ENCODE data around the gene FFAR3. TPM values are rescaled to one million over a fixed set of nuclear protein-coding genes. Genes with fewer than 3 reads are reported as not detected.

Gene FFAR3, protein sequence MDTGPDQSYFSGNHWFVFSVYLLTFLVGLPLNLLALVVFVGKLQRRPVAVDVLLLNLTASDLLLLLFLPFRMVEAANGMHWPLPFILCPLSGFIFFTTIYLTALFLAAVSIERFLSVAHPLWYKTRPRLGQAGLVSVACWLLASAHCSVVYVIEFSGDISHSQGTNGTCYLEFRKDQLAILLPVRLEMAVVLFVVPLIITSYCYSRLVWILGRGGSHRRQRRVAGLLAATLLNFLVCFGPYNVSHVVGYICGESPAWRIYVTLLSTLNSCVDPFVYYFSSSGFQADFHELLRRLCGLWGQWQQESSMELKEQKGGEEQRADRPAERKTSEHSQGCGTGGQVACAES
- total RNA-seq, result 0.23 TPM

DNA sequence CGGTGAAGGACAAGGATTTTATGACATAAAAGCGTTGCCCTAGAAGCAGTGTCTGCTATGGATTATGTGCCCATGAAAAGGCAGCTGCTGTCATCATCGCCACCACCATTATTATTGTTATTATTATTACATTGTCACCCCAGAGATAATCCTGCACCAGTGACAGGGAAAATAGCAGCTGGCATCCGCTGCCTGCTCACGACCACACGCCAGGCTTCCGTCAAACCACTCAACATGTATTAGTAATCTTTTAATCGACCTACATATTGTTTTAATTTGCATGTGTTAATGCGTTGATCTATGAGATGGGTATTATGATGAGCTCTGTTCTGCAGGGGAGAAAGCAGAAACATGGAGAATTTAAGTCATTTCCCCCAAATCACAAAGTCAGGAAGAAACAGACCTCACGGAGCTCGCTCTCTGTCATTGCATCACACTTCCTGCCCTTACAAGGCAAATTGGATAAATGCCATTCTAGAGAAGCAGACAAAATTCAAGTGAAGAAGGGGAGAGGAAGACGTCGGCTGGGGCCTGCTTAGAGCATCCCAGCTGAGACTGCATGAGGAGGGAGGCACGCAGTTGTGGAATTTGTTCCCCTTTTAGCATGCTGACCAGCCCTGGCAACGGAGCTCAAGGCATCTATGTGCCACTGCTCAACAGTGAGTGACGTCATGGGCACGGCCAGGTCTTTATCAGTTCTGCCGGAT, at the start of gene FFAR3:
Gene FFAR3, plus strand, starts transcription at position 594 of the 707 bp plus-strand sequence. CDS start 431 bp downstream, outside the sequence.

DNA sequence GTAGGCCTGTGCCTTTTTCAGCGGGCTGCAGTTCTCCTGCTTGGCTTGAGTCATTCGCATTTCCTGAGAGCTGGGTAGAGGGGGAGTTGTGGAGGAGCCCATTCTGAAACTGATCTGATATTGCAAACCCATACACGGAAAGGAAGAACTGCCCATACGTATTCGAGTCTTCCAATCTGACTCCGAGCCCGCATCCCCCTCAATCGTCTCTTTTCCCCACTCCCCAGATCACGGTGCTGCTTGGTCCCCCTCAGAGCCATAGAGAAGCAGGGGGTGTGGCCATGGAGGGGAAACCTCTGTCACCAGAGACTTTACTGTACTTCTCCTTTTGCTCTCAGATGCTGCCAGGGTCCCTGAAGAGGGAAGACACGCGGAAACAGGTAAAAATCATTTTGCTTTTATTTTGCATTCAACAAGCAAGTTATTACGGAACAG, 29.4 kb upstream of the FFAR3 start, which contains the start of gene CD22:
Gene CD22, plus strand, starts transcription at position 337 of the 435 bp plus-strand sequence. CDS start 2,854 bp downstream, outside the sequence.

DNA sequence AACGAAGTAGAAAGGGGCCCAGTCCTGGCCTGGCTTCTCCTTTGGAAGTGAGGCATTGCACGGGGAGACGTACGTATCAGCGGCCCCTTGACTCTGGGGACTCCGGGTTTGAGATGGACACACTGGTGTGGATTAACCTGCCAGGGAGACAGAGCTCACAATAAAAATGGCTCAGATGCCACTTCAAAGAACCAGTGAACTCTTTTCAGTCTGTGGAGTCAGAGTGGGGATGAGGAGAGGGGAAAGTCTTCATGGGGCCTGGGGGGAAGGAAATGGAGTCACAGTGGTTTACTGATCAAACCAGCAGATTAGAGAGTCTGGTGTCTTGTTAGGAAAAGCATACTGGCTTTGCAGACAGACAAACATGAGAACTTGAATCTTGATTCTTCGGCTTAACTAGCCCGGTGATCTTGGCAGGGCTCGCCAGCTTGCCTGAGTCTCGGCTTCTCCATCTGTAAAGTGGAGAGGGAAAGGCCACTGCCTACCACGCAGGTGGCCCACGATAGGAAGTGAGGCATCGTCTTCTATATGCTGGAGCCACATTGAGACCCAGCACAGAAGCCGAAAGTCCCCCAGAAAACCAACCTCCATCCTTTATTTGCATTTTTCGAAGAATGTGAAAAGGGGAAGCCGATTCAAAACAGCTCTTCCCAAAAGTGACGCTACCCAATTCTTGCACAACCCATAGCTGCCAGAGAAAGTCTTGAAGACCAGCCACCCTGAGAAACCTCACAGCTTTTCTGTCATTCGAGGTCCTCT, 10.9 kb upstream of the FFAR3 start, which contains the start of gene FFAR1:
Gene FFAR1, plus strand, starts transcription at position 732 of the 759 bp plus-strand sequence. CDS start 3,650 bp downstream, outside the sequence.

DNA sequence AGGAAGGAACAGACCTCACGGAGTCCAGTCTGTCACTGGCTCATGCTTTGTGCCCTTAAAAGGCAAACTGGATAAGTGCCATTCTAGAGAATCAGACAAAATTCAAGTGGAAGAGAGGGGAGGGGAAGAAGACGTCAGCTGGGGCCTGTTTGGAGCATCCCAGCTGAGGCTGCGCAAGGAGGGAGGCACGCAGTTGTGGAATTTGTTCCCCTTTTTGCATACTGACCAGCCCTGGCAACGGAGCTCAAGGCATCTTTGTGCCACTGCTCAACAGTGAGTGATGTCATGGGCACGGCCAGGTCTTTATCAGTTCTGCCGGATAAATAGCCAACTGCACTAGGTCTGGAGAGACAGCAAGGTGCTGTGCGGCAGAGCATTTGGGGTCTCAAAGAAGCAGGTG, 12.5 kb downstream of the FFAR3 start, which contains the start of gene GPR42:
Gene GPR42, plus strand, starts transcription at position 347 of the 400 bp plus-strand sequence. CDS start 292 bp downstream, outside the sequence.

Other genes with a start within 250 kb of the FFAR3 start
- not detected for gene FXYD3, start 242.6 kb upstream of the FFAR3 start, total RNA-seq
- 15.0 TPM for gene LGI4, start 223.4 kb upstream of the FFAR3 start, total RNA-seq
- 3.2 TPM for gene FXYD1, start 219.6 kb upstream of the FFAR3 start, total RNA-seq
- 22.1 TPM for gene FXYD7, start 215.2 kb upstream of the FFAR3 start, total RNA-seq
- gene FXYD5, start 203.7 kb upstream of the FFAR3 start, total RNA-seq, result 0.46 TPM
- not detected for gene FAM187B, start 129.7 kb upstream of the FFAR3 start, total RNA-seq
- gene LSR, start 109.5 kb upstream of the FFAR3 start, total RNA-seq, result 2.5 TPM
- 44.5 TPM for gene USF2, start 89.5 kb upstream of the FFAR3 start, total RNA-seq
- gene HAMP, start 75.9 kb upstream of the FFAR3 start, total RNA-seq, result not detected
- 1.2 TPM for gene MAG, start 66.3 kb upstream of the FFAR3 start, total RNA-seq
- gene CD22, start 29.3 kb upstream of the FFAR3 start, total RNA-seq, result 0.46 TPM
- gene FFAR1, start 10.6 kb upstream of the FFAR3 start, total RNA-seq, result not detected
- gene GPR42, start 12.6 kb downstream of the FFAR3 start, total RNA-seq, result not detected
- gene FFAR2, start 89.8 kb downstream of the FFAR3 start, total RNA-seq, result 0.23 TPM
- not detected for gene KRTDAP, start 132.0 kb downstream of the FFAR3 start, total RNA-seq
- gene DMKN, start 155.2 kb downstream of the FFAR3 start, total RNA-seq, result 15.5 TPM
- gene SBSN, start 169.9 kb downstream of the FFAR3 start, total RNA-seq, result not detected
- not detected for gene GAPDHS, start 175.0 kb downstream of the FFAR3 start, total RNA-seq
- gene TMEM147, start 187.2 kb downstream of the FFAR3 start, total RNA-seq, result 61.1 TPM
- not detected for gene ATP4A, start 205.2 kb downstream of the FFAR3 start, total RNA-seq
- not detected for gene PMIS2, start 227.7 kb downstream of the FFAR3 start, total RNA-seq